Small intestine (tissue), 7 donors: Measurements from ENCODE around the gene GAD1. TPM values are rescaled to one million over a fixed set of nuclear protein-coding genes. Genes with fewer than 3 reads are reported as not detected.

Source experiments
- DNase-seq, 2 donors: peaks; one replicate each; pipeline versions ENCODE4 v3.0.0 to v3.0.0-alpha.2; 2013
- FAIRE-seq: peaks from 2 replicates; lab custom pipeline; 2012; peaks lifted over from hg19 to GRCh38; lab: Jason Lieb, UNC
- H3K27ac ChIP-seq, 3 donors: one replicate each; pipeline ENCODE4 v1.5.1; 2013; ENCODE audit warnings: low read length in 2 of 3, mild to moderate bottlenecking in 2 of 3, control low read depth in 1 of 3, inconsistent platforms in 1 of 3, low read depth in 1 of 3, moderate library complexity in 1 of 3
- H3K27me3 ChIP-seq, 3 donors: one replicate each; pipeline ENCODE4 v1.6.1; 2013; ENCODE audit warnings: low read length in 3 of 3, inconsistent platforms in 1 of 3; ENCODE audit not compliant: control insufficient read depth in 3 of 3, insufficient read depth in 3 of 3
- H3K36me3 ChIP-seq, 3 donors: one replicate each; pipeline ENCODE4 v1.6.1; 2013; ENCODE audit warnings: low read length in 3 of 3, inconsistent platforms in 1 of 3, low read depth in 1 of 3, mild to moderate bottlenecking in 1 of 3, moderate library complexity in 1 of 3; ENCODE audit not compliant: control insufficient read depth in 3 of 3, insufficient read depth in 2 of 3
- H3K4me1 ChIP-seq, 3 donors: one replicate each; pipeline ENCODE4 v1.6.1; 2013; ENCODE audit warnings: low read length in 2 of 3, inconsistent platforms in 1 of 3, low read depth in 1 of 3, mild to moderate bottlenecking in 1 of 3, moderate library complexity in 1 of 3; ENCODE audit not compliant: control insufficient read depth in 3 of 3, insufficient read depth in 2 of 3
- H3K4me3 ChIP-seq, 3 donors: one replicate each; pipeline ENCODE4 v1.5.1; 2013; ENCODE audit warnings: low read length in 3 of 3, control low read depth in 1 of 3, inconsistent platforms in 1 of 3, low read depth in 1 of 3, mild to moderate bottlenecking in 1 of 3, moderate library complexity in 1 of 3
- H3K9me3 ChIP-seq, 2 donors: one replicate each; pipeline ENCODE4 v1.6.1; 2013; ENCODE audit warnings: low read depth in 1 of 2, low read length in 1 of 2; ENCODE audit not compliant: control insufficient read depth in 2 of 2, insufficient read depth in 1 of 2
- WGBS, 3 donors: extraction: QIAGEN DNeasy Blood & Tissue Kit; methylation state at CpG; one replicate each; pipeline ENCODE4 v1.1.7; 2013; 5-methylcytosine and 5-hydroxymethylcytosine counted together
- polyA plus RNA-seq, 4 donors: library from polyadenylated mRNA; stranded (reverse) in 3 of 4; unstranded in 1 of 4; fragments of 200-250 nt in 3 of 4; fragments of 120-200 nt in 1 of 4; gene quantifications; one replicate each; pipeline versions ENCODE4 v1.2.1 to v1.2.3, GENCODE V29; 2013
- donor health status: healthy with polysubstance abuse.
- donor health status: control.
- donor health status: control.
- donor health status: Bipolar disorder and iron deficiency.
- donor health status: healthy.

The GAD1 gene
- polyA plus RNA-seq, 4 donors: 0.07 to 0.21 TPM; not detected in 2

GRCh38 chr2:170814533-170815230 lies 2.0 kb upstream of the GAD1 start:
- H3K4me1 ChIP-seq: peaks cover 5 to 32% (median 7%) of the 10 kb centered on the region in 3 donors
- no peak for FAIRE-seq

GRCh38 chr2:170815311-170815710 lies 1.4 kb upstream of the GAD1 start:
- 4 to 8% (median 6%) methylated on average over 19 of the region's 19 CpGs for WGBS, 3 donors
- no peaks in the 10 kb centered on the region for H3K36me3 ChIP-seq
- peaks cover 5 to 33% (median 9%) of the 10 kb centered on the region in 3 donors for H3K4me1 ChIP-seq
- H3K27ac ChIP-seq: no peak overlapping the region
- no peaks in the 10 kb centered on the region for H3K9me3 ChIP-seq
- H3K4me3 ChIP-seq: no peak overlapping the region
- peaks cover 16 to 78% (median 42%) of the 10 kb centered on the region in 3 donors for H3K27me3 ChIP-seq
- DNase-seq (no peak), FAIRE-seq (no peak)

More at GRCh38 chr2:170814533-170815230, 2.0 kb upstream of the GAD1 start:
- Histone ChIP-seq H3K27me3 (peaks cover 16 to 71% (median 37%) of the 10 kb centered on the region in 3 donors), H3K4me3 (no peak overlapping the region), H3K27ac (no peak overlapping the region), H3K9me3 (no peaks in the 10 kb centered on the region), H3K36me3 (no peaks in the 10 kb centered on the region)
- peak in 1 of 2 donors; percentile 2 for DNase-seq
- 12 to 19% (median 18%) methylated on average over 31 of the region's 31 CpGs for WGBS, 3 donors

- Histone ChIP-seq H3K27me3 (peaks cover 16 to 84% (median 45%) of the 10 kb centered on the region in 3 donors), H3K4me1 (peaks cover 8 to 35% (median 10%) of the 10 kb centered on the region in 3 donors), H3K27ac (no peak overlapping the region), H3K4me3 (peak overlapping the region in 2 of 3 donors; percentile 12 to 26), H3K36me3 (no peaks in the 10 kb centered on the region), H3K9me3 (no peaks in the 10 kb centered on the region)
- WGBS, 3 donors: 0 to 2% (median 1%) methylated on average over 51 to 52 of the region's 52 CpGs
- DNase-seq (peak; percentile 60 to 83), FAIRE-seq (no peak)
Measured at GRCh38 chr2:170815746-170816503, 762 bp upstream of the GAD1 start.

- 0 to 2% (median 0%) methylated on average over 60 to 68 of the region's 69 CpGs for WGBS, 3 donors
- Histone ChIP-seq H3K27ac (no peak overlapping the region), H3K4me1 (peaks cover 8 to 35% (median 15%) of the 10 kb centered on the region in 3 donors), H3K4me3 (peak overlapping the region in 2 of 3 donors; percentile 12 to 39), H3K36me3 (no peaks in the 10 kb centered on the region), H3K9me3 (no peaks in the 10 kb centered on the region), H3K27me3 (peaks cover 22 to 98% (median 59%) of the 10 kb centered on the region in 3 donors)
- FAIRE-seq (no peak), DNase-seq (peak in 1 of 2 donors; percentile 48)
Measured at GRCh38 chr2:170817093-170818035, 677 bp downstream of the GAD1 start.

GRCh38 chr2:170818036-170818751 lies 1.5 kb downstream of the GAD1 start:
- WGBS, 3 donors: 3% methylated on average over 57 to 60 of the region's 60 CpGs
- Histone ChIP-seq H3K4me1 (peaks cover 8 to 38% (median 15%) of the 10 kb centered on the region in 3 donors), H3K27ac (no peak overlapping the region), H3K9me3 (peaks cover 0 to 2% of the 10 kb centered on the region in 2 donors), H3K4me3 (no peak overlapping the region), H3K27me3 (peaks cover 22 to 100% (median 60%) of the 10 kb centered on the region in 3 donors), H3K36me3 (no peaks in the 10 kb centered on the region)
- FAIRE-seq (no peak), DNase-seq (peak in 1 of 2 donors; percentile 20)

- Histone ChIP-seq H3K4me3 (no peak overlapping the region), H3K27me3 (peaks cover 22 to 99% (median 57%) of the 10 kb centered on the region in 3 donors)
Measured at GRCh38 chr2:170818752-170819470, 2.2 kb downstream of the GAD1 start.

More at GRCh38 chr2:170818752-170819470, 2.2 kb downstream of the GAD1 start:
- FAIRE-seq: no peak
- WGBS, 3 donors: 8 to 10% (median 9%) methylated on average over 28 to 30 of the region's 30 CpGs
- DNase-seq: no peak
- Histone ChIP-seq H3K27ac (no peak overlapping the region), H3K9me3 (peaks cover 0 to 2% of the 10 kb centered on the region in 2 donors), H3K36me3 (no peaks in the 10 kb centered on the region), H3K4me1 (peaks cover 8 to 37% (median 15%) of the 10 kb centered on the region in 3 donors)
